ENCODE measurements around the gene DLX4.
A peak's percentile ranks its signal among the peaks of the same experiment; 100 is the strongest.

The DLX4 gene

GRCh38 chr17:50020841-50021599 lies 52.0 kb downstream of the DLX4 start:
- peak; percentile 29 for DNase-seq

DNA sequence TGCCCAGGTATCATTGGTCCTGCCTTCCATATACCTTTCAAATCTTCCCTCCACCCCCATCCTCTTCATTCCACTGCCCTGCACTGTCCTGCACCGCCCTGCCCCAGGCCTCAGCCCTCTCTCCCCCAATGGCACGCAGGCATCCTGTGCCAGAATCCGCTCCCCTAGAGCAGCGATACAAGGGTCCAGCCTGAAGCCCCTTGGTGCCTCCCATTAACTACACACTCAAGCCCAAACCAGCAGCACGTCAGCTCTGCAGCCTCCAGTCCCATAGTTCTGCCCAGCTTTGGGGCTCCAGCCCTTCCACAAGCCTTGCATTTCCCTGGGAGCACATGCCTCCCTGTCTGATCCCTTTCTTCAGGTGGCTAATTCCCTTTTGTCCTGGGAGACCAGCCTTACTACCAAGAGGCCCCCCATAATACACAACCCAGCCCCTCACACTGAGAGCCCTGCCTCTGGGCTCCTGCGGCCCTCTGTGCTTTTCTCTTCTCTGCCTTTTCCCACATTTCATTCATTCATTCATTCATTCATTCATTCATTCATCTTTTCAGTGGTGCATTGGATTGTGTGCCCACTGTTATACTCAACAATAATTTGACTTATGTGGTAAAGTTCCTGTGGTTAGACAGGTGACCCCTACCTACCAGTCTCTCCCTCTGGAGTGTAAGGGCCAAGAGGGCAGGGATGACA lies 52.8 kb downstream of the DLX4 start:
- no peak for DNase-seq

GRCh38 chr17:50022463-50023130 lies 53.6 kb downstream of the DLX4 start:
- no peak for DNase-seq

- no peak for DNase-seq
Measured at GRCh38 chr17:50023520-50023919, 54.5 kb downstream of the DLX4 start.

Data from hematopoietic multipotent progenitor cell treated with erythropoietin and hydrocortisone succinate and interleukin-3 and kit ligand, for 6 days (in vitro differentiated cells).